ENCODE results near the gene PIK3C2B.

The PIK3C2B gene

DNA sequence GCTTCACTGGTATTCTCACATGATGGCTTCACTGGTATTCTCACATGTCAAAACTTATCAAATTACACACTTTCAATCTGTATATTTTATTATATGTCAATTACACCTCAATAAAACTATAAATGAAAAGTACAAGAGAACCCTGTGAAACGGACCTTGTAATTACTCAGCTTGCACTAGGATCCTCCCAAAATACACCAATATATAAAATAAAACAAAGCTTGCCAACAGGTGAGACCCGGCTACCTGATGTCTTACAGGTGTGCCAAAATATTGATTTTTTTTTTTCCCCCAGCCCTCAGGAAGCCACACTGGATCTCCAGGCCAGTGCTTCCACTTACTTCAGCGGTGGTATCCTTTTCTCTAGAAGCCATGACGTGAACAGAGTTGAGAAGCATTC is 22.9 kb downstream of the PIK3C2B start:
- DNase-seq (ENCODE audit: low read depth), result no peak
- H3K4me3 ChIP-seq (ENCODE audit: low read depth, low read length), result no peak overlapping the region
- TF ChIP-seq, protein P1, sequence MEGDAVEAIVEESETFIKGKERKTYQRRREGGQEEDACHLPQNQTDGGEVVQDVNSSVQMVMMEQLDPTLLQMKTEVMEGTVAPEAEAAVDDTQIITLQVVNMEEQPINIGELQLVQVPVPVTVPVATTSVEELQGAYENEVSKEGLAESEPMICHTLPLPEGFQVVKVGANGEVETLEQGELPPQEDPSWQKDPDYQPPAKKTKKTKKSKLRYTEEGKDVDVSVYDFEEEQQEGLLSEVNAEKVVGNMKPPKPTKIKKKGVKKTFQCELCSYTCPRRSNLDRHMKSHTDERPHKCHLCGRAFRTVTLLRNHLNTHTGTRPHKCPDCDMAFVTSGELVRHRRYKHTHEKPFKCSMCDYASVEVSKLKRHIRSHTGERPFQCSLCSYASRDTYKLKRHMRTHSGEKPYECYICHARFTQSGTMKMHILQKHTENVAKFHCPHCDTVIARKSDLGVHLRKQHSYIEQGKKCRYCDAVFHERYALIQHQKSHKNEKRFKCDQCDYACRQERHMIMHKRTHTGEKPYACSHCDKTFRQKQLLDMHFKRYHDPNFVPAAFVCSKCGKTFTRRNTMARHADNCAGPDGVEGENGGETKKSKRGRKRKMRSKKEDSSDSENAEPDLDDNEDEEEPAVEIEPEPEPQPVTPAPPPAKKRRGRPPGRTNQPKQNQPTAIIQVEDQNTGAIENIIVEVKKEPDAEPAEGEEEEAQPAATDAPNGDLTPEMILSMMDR (IDR thresholded peaks at IDR 0.05; ENCODE audit: insufficient read depth, low read depth, low read length, missing control alignments), result no peak

DNA sequence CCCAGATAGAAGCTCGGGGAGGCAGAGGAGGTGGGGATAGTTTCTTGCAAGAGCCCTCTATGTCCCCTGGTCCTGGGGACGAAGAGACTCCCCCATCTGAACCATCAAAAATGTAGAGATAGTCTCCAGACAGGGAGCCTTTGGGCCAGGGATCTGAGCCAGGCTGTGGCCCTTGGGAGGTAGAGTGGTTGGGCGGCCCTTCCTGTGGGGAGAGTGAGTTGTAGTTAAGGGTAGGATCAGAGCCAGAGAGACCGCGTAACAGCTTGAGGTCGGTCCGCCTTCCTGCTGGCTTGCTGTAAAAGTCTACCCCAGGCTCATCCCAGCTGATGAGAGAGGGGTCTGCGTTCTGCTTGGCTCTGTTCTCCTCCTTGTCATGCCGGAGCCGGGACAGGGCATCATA is 25.3 kb downstream of the PIK3C2B start:
- no peak overlapping the region for H3K4me3 ChIP-seq (ENCODE audit: low read depth, low read length)
- no peak for DNase-seq (ENCODE audit: low read depth)
- TF ChIP-seq, protein P1 (IDR thresholded peaks at IDR 0.05; ENCODE audit: insufficient read depth, low read depth, low read length, missing control alignments), result no peak

DNA sequence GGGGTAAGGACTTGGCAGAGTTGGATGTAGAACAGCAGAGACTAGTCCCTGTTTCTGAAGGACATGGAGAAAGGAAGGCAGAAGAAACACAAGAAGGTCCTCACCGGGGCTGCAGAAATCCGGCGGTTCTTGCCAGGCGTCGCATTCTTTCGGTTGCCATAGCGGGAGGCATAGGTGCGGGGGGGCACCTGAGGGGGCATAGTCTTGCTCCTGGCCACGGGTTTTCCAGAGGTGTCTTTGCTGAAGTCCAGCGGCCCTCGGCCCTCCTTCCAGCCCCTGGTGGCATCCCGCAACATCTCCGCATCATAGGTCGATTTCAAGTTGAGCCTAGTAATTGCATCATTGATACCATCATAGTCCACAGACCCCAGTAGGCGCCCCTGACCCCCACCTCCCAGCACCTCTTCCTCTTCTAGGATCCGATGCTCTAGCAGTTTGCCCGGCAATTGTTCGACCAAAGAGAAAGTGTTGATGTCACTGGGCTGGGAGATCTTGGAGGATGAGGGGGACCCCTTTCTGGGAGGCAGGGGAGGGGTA is 25.8 kb downstream of the PIK3C2B start:
- TF ChIP-seq, protein P1 (IDR thresholded peaks at IDR 0.05; ENCODE audit: insufficient read depth, low read depth, low read length, missing control alignments), result no peak
- no peak for DNase-seq (ENCODE audit: low read depth)
- no peak overlapping the region for H3K4me3 ChIP-seq (ENCODE audit: low read depth, low read length)

DNA sequence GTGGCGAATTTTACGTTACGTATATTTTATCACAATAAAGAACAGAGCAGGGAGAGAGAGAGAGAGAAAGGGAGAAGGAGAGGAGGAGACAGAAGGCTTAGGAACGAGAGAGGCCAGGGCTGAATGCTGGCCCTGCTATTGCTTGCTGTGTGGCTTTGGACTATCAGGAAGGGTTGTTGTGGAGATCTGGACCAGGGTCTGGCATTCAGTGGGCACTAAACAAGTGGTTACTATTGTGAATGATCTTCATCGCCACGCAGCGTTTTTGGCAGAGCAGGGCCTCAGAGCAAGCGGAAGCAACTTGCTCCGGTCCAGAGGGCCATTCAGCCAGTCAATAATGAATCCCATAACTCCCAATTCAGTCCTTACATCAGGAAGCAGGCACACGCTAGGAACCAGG is 26.4 kb downstream of the PIK3C2B start:
- TF ChIP-seq, protein P1 (IDR thresholded peaks at IDR 0.05; ENCODE audit: insufficient read depth, low read depth, low read length, missing control alignments), result no peak
- DNase-seq (ENCODE audit: low read depth), result no peak
- no peak overlapping the region for H3K4me3 ChIP-seq (ENCODE audit: low read depth, low read length)

DNA sequence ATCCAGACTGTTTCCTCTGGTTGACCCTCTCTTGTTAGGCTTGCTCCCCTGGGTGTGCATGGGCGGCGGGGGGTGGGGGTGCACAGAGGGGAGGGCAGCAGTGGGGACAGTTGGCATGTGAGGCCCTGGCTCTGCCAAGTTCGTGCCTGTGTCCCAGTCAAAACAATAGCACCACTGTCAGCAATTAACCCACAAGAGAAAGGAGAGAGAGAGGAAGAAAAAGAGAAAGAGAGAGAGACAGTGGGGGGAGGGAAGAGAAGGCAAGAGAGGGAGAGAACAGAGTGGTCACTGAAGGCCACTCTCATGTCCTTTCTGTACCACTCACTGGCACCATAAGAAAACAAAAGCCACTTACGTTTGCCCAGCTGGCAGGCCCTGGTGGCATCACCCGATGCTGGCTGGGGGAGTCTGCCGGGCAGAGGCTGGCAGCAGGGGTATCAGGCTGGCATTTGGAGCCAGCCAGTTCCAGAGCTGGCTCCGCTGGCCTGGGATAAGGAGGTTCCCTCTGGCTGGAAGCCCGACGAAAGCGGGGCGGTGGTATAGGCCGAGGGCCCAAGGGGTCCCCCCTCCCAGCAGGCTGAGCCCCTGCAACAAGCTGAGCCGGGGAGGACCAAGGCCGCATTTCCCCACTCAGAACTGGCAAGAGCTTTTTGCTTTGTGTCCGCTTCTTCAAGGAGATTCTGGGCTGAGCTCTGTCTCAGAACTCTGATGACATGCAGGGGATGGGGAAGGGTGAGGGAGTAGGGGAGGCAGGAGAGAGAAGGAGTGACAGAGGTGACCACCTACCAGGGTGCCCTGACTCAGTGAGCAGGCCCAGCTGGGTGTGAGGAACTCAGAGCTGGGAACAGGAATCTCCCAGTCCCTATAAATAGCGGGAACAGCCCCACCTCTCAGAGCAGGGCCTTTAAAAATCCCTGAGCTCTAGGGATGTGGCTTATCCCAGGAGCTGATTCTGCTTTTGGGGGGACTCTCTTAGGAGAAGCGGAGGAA is 27.9 kb downstream of the PIK3C2B start:
- TF ChIP-seq, protein P1 (IDR thresholded peaks at IDR 0.05; ENCODE audit: insufficient read depth, low read depth, low read length, missing control alignments), result no peak
- no peak for DNase-seq (ENCODE audit: low read depth)
- H3K4me3 ChIP-seq (ENCODE audit: low read depth, low read length), result no peak overlapping the region; the same call in 1 of the 2 replicates

DNA sequence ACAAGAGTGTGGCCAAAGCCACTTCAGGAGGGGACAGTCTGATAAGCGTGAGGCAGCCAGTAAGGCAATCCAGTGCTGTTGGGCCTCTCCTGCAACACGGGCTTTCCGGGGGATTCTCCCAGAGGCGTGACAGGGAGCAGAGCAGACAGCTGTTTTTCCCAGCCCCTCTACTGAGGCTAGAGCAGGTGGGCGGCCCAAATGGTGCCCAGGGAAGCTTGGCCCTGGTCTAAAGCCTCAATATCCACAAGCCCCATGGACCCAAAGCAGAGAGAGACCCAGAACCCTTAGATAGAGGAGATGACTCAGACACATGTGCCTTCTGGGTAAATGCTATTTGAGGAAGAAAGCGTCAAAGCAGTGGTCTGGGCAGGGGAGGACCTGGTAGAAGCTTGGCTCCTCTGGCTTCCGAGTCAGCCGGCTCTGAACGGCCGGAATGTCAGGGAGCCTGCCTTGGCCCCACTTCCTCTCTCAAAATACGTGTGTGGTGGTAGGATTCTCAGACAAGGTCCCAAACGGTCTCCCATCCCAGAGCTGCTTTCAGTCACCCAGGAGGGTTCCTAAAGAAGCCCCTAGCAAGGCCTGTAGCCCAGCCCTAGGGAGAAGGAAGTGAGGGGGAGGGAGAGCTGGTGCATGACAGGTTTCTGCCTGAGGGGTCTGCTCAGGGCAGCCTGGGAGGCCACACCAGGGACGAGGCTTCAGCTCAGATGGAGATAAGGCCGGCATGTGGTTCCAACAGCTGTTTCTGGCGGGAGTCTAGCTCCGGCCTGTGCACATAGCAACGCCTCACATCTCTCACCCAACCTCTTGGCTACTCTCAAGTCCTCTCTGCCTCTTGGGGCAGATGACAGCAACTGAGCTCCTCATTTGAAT is 28.8 kb downstream of the PIK3C2B start:
- H3K4me3 ChIP-seq (ENCODE audit: low read depth, low read length), result peak overlapping the region; percentile 9
- TF ChIP-seq, protein P1 (IDR thresholded peaks at IDR 0.05; ENCODE audit: insufficient read depth, low read depth, low read length, missing control alignments), result no peak
- DNase-seq (ENCODE audit: low read depth), result peak; percentile 87

All from GM12865 (cell line).